ENCODE results near the gene HCFC1R1.
A peak's percentile ranks its signal among the peaks of the same experiment; 100 is the strongest.

HCFC1R1 gene

GRCh38 chr16:2991566-2992261 is 32.0 kb downstream of the HCFC1R1 start:
- DNase-seq: no peak

- DNase-seq: no peak
These were observed 32.9 kb downstream of the HCFC1R1 start for GRCh38 chr16:2990891-2991290.

GRCh38 chr16:2988590-2989099 is 35.1 kb downstream of the HCFC1R1 start:
- DNase-seq: no peak

- no peak for DNase-seq
These were observed 35.9 kb downstream of the HCFC1R1 start for GRCh38 chr16:2987833-2988232.

GRCh38 chr16:2987286-2987685 is 36.5 kb downstream of the HCFC1R1 start:
- no peak for DNase-seq

GRCh38 chr16:2986623-2987188 is 37.0 kb downstream of the HCFC1R1 start:
- DNase-seq: no peak

GRCh38 chr16:2985893-2986355 is 37.8 kb downstream of the HCFC1R1 start:
- no peak for DNase-seq

- DNase-seq: no peak
These were observed 38.3 kb downstream of the HCFC1R1 start for GRCh38 chr16:2985462-2985861.

GRCh38 chr16:2983706-2984136 is 40.0 kb downstream of the HCFC1R1 start:
- peak; percentile 71 for DNase-seq

- no peak for DNase-seq
These were observed 41.3 kb downstream of the HCFC1R1 start for GRCh38 chr16:2982402-2982801.

- DNase-seq: no peak
These were observed 41.9 kb downstream of the HCFC1R1 start for GRCh38 chr16:2981899-2982250.

- DNase-seq: no peak
These were observed 42.4 kb downstream of the HCFC1R1 start for GRCh38 chr16:2981177-2981898.

GRCh38 chr16:2980227-2981176 is 43.2 kb downstream of the HCFC1R1 start, which contains the start of gene PKMYT1:
PKMYT1 (minus strand) TSS chr16:2980446; CDS start chr16:2979657, 789 bp downstream.
- peak; percentile 98 for DNase-seq

GRCh38 chr16:2979669-2980226 is 44.0 kb downstream of the HCFC1R1 start:
- DNase-seq: no peak

GRCh38 chr16:2977440-2977839 is 46.3 kb downstream of the HCFC1R1 start:
- no peak for DNase-seq

GRCh38 chr16:2976673-2977072 is 47.1 kb downstream of the HCFC1R1 start:
- no peak for DNase-seq

GRCh38 chr16:2976201-2976600 is 47.5 kb downstream of the HCFC1R1 start:
- no peak for DNase-seq

- DNase-seq: no peak
These were observed 48.5 kb downstream of the HCFC1R1 start for GRCh38 chr16:2975161-2975795.

- no peak for DNase-seq
These were observed 49.3 kb downstream of the HCFC1R1 start for GRCh38 chr16:2974319-2975056.

GRCh38 chr16:2973605-2974318 is 50.0 kb downstream of the HCFC1R1 start:
- no peak for DNase-seq
